CD4-positive, alpha-beta T cell treated with Interleukin-6 at 100 ng/mL for 8 hours (primary cell): ENCODE data around the gene MRNIP.
A peak's percentile ranks its signal among the peaks of the same experiment; 100 is the strongest.
"Not testable (repeated sequence)": the region's sequence is repeated elsewhere in the genome, so short reads cannot be mapped to it uniquely, and the experiment has no call there.

Experiments
- DNase-seq: peaks from one replicate; pipeline ENCODE4 v3.0.0-alpha.2; 2020; ENCODE audit warnings: mixed read lengths, low spot score

Gene MRNIP

GRCh38 chr5:179839328-179840256 lies 19.0 kb downstream of the MRNIP start:
- no peak for DNase-seq

- DNase-seq: no peak
Measured at GRCh38 chr5:179837076-179838011, 21.3 kb downstream of the MRNIP start.

- peak; percentile 65 for DNase-seq
Measured at GRCh38 chr5:179836225-179837019, 22.2 kb downstream of the MRNIP start.

GRCh38 chr5:179834871-179835270 lies 23.7 kb downstream of the MRNIP start:
- not testable (repeated sequence) for DNase-seq

- no peak for DNase-seq
Measured at GRCh38 chr5:179834120-179834519, 24.5 kb downstream of the MRNIP start.

- no peak for DNase-seq
Measured at GRCh38 chr5:179833709-179834070, 24.9 kb downstream of the MRNIP start.

- no peak for DNase-seq
Measured at GRCh38 chr5:179833056-179833708, 25.4 kb downstream of the MRNIP start.

- no peak for DNase-seq
Measured at GRCh38 chr5:179832039-179832745, 26.4 kb downstream of the MRNIP start.

GRCh38 chr5:179830818-179831468 lies 27.7 kb downstream of the MRNIP start:
- no peak for DNase-seq

- DNase-seq: no peak
Measured at GRCh38 chr5:179829732-179830435, 28.7 kb downstream of the MRNIP start.

GRCh38 chr5:179828756-179829421 lies 29.7 kb downstream of the MRNIP start:
- no peak for DNase-seq

- DNase-seq: no peak
Measured at GRCh38 chr5:179827680-179828079, 30.9 kb downstream of the MRNIP start.

GRCh38 chr5:179825655-179826182 lies 32.9 kb downstream of the MRNIP start:
- no peak for DNase-seq

GRCh38 chr5:179824745-179825112 lies 33.9 kb downstream of the MRNIP start:
- no peak for DNase-seq

- DNase-seq: no peak
Measured at GRCh38 chr5:179823937-179824744, 34.5 kb downstream of the MRNIP start.

- DNase-seq: no peak
Measured at GRCh38 chr5:179822444-179822990, 36.1 kb downstream of the MRNIP start.

GRCh38 chr5:179822059-179822432 lies 36.6 kb downstream of the MRNIP start:
- no peak for DNase-seq
